DOHH2 (cell line): ENCODE measurements around the gene CFAP43.

Source experiments
- H3F3A ChIP-seq: fragments of 200-600 bp; sonication (generic), shearing (Covaris generic); 2 replicates; pipeline ENCODE4 v1.6.0; 2016; ENCODE audit warnings: antibody characterized with exemption, mild to moderate bottlenecking; ENCODE audit not compliant: control insufficient read depth, insufficient read depth
- H3K27ac ChIP-seq: fragments of 200-600 bp; sonication (generic); 2 replicates; pipeline ENCODE4 v1.5.1; 2014; ENCODE audit warnings: low read depth, mild to moderate bottlenecking, low read length, moderate library complexity
- H3K27me3 ChIP-seq: fragments of 200-600 bp; sonication (generic); 2 replicates; pipeline ENCODE4 v1.6.1; 2014; ENCODE audit warnings: mild to moderate bottlenecking, low read length, mixed read lengths; ENCODE audit not compliant: control insufficient read depth
- H3K36me3 ChIP-seq: fragments of 200-600 bp; sonication (generic); 2 replicates; pipeline ENCODE4 v1.6.1; 2014; ENCODE audit warnings: mild to moderate bottlenecking, low read length, moderate library complexity, mixed read lengths; ENCODE audit not compliant: control insufficient read depth
- H3K4me1 ChIP-seq: fragments of 200-600 bp; sonication (generic); 2 replicates; pipeline ENCODE4 v1.6.1; 2014; ENCODE audit warnings: mild to moderate bottlenecking, low read length, mixed read lengths; ENCODE audit not compliant: control insufficient read depth
- H3K4me2 ChIP-seq: fragments of 200-600 bp; sonication (generic); 2 replicates; pipeline ENCODE4 v1.6.0; 2014; ENCODE audit warnings: mild to moderate bottlenecking, low read length, moderate library complexity
- H3K4me3 ChIP-seq: fragments of 200-600 bp; sonication (generic); 2 replicates; pipeline ENCODE4 v1.5.1; 2014; ENCODE audit warnings: mild to moderate bottlenecking, low read length, mixed read lengths
- H3K79me2 ChIP-seq: fragments of 200-600 bp; sonication (generic); 2 replicates; pipeline ENCODE4 v1.6.1; 2014; ENCODE audit warnings: mild to moderate bottlenecking, low read length, mixed read lengths; ENCODE audit not compliant: control insufficient read depth
- H3K9me2 ChIP-seq: fragments of 200-600 bp; sonication (generic); replicated peaks from 2 replicates; pipeline ENCODE4 v1.6.1; 2014; ENCODE audit warnings: mild to moderate bottlenecking, low read length, mixed read lengths; ENCODE audit not compliant: control insufficient read depth
- H3K9me3 ChIP-seq: fragments of 200-600 bp; sonication (generic); 2 replicates; pipeline ENCODE4 v1.6.1; 2014; ENCODE audit warnings: antibody characterized with exemption, low read length, mixed read lengths; ENCODE audit not compliant: control insufficient read depth, insufficient read depth
- H4K20me1 ChIP-seq: fragments of 200-600 bp; sonication (generic); 2 replicates; pipeline ENCODE4 v1.6.0; 2014; ENCODE audit warnings: low read depth, mild to moderate bottlenecking, antibody characterized with exemption, low read length, moderate library complexity; ENCODE audit not compliant: control insufficient read depth, insufficient read depth
- CTCF ChIP-seq: fragments of 200-600 bp; sonication (generic); IDR thresholded peaks from one replicate; pipeline ENCODE4 v1.5.1; 2014; ENCODE audit warnings: antibody characterized with exemption, mild to moderate bottlenecking, low read depth, low read length; ENCODE audit not compliant: poor library complexity, severe bottlenecking
- EZH2phosphoT487 ChIP-seq: fragments of 200-600 bp; sonication (generic); IDR thresholded peaks from 2 replicates; pipeline ENCODE4 v1.6.1; 2017; ENCODE audit warnings: borderline replicate concordance, mild to moderate bottlenecking, antibody characterized with exemption, low read length, moderate library complexity, mixed read lengths

The CFAP43 gene

GRCh38 chr10:104081998-104082397 lies 150.2 kb downstream of the CFAP43 start:
- no peaks in the 10 kb centered on the region for H3K36me3 ChIP-seq
- no peak for TF ChIP-seq CTCF
- no peak for TF ChIP-seq EZH2phosphoT487

GRCh38 chr10:104080762-104081161 lies 151.4 kb downstream of the CFAP43 start:
- H3K9me2 ChIP-seq = no peaks in the 10 kb centered on the region
- H3K79me2 ChIP-seq = no peaks in the 10 kb centered on the region
- H3F3A ChIP-seq = peaks cover 2% of the 10 kb centered on the region; the same call in 1 of the 2 replicates
- no peak overlapping the region for H3K4me2 ChIP-seq
- H4K20me1 ChIP-seq = no peaks in the 10 kb centered on the region
- no peaks in the 10 kb centered on the region for H3K36me3 ChIP-seq
- H3K9me3 ChIP-seq = no peaks in the 10 kb centered on the region
- H3K4me1 ChIP-seq = no peaks in the 10 kb centered on the region
- H3K27me3 ChIP-seq = peaks cover 15% of the 10 kb centered on the region
- no peak overlapping the region for H3K4me3 ChIP-seq
- TF ChIP-seq EZH2phosphoT487 (no peak), CTCF (peak; percentile 61)
- no peak overlapping the region for H3K27ac ChIP-seq

More at GRCh38 chr10:104081998-104082397, 150.2 kb downstream of the CFAP43 start:
- Histone ChIP-seq H3K4me3 (no peak overlapping the region), H3K9me2 (no peaks in the 10 kb centered on the region), H3K27ac (no peak overlapping the region), H3K27me3 (peaks cover 10% of the 10 kb centered on the region), H3K4me1 (no peaks in the 10 kb centered on the region), H3K4me2 (no peak overlapping the region), H3F3A (peaks cover 2% of the 10 kb centered on the region; the same call in 1 of the 2 replicates), H3K9me3 (no peaks in the 10 kb centered on the region), H4K20me1 (no peaks in the 10 kb centered on the region), H3K79me2 (no peaks in the 10 kb centered on the region)
